Neutrophil (primary cell): ENCODE results near the gene CD300LB.

Experiments used
- H3K27ac ChIP-seq: fragments of 200-600 bp; sonication (generic); 2 replicates; pipeline ENCODE4 v1.5.1; 2016; ENCODE audit warnings: mild to moderate bottlenecking, moderate library complexity
- H3K27me3 ChIP-seq: fragments of 200-600 bp; sonication (generic); 2 replicates; pipeline ENCODE4 v1.6.0; 2016; ENCODE audit warnings: mild to moderate bottlenecking
- H3K36me3 ChIP-seq: fragments of 200-600 bp; sonication (generic); 2 replicates; pipeline ENCODE4 v1.5.1; 2017
- H3K4me1 ChIP-seq, 2 experiments: fragments of 200-600 bp in 1 of 2; sonication (generic) in 1 of 2; 1 replicate in 1 of 2; 2 replicates in 1 of 2; pipeline versions ENCODE4 v1.5.1 to v1.6.1; 2013 to 2016; ENCODE audit warnings: low read depth in 1 of 2, low read length in 1 of 2, mild to moderate bottlenecking in 1 of 2, moderate library complexity in 1 of 2; ENCODE audit not compliant: control insufficient read depth in 1 of 2, insufficient read depth in 1 of 2
- H3K4me3 ChIP-seq, 2 experiments: fragments of 200-600 bp in 1 of 2; sonication (generic) in 1 of 2; 1 replicate in 1 of 2; 2 replicates in 1 of 2; pipeline ENCODE4 v1.5.1; 2013 to 2016; ENCODE audit warnings: low read depth in 1 of 2, low read length in 1 of 2, mild to moderate bottlenecking in 1 of 2, moderate library complexity in 1 of 2
- H3K9me3 ChIP-seq: fragments of 200-600 bp; sonication (generic); 2 replicates; pipeline ENCODE4 v1.5.1; 2016
- CTCF ChIP-seq: fragments of 200-600 bp; sonication (generic); IDR thresholded peaks from 2 replicates; pipeline ENCODE4 v1.5.1; 2016; ENCODE audit warnings: antibody characterized with exemption

The CD300LB gene

GRCh38 chr17:74532115-74532514 lies 840 bp upstream of the CD300LB start:
- H3K27me3 ChIP-seq = no peaks in the 10 kb centered on the region
- no peaks in the 10 kb centered on the region for H3K9me3 ChIP-seq
- peaks cover 65 to 68% of the 10 kb centered on the region in 2 experiments for H3K4me1 ChIP-seq
- peak overlapping the region; percentile 52 to 76 for H3K4me3 ChIP-seq
- H3K27ac ChIP-seq = peak overlapping the region; percentile 100
- no peaks in the 10 kb centered on the region for H3K36me3 ChIP-seq
- TF ChIP-seq CTCF = peak; percentile 15

- no peak for TF ChIP-seq CTCF
These were observed 484 bp downstream of the CD300LB start for GRCh38 chr17:74530831-74531150.

GRCh38 chr17:74529243-74529642 lies 2.0 kb downstream of the CD300LB start:
- TF ChIP-seq CTCF = no peak
- Histone ChIP-seq H3K4me1 (peaks cover 94 to 97% of the 10 kb centered on the region in 2 experiments), H3K36me3 (peaks cover 17% of the 10 kb centered on the region), H3K27me3 (no peaks in the 10 kb centered on the region), H3K27ac (peak overlapping the region; percentile 100), H3K4me3 (peak overlapping the region; percentile 41 to 76), H3K9me3 (no peaks in the 10 kb centered on the region)

More at GRCh38 chr17:74530831-74531150, 484 bp downstream of the CD300LB start:
- no peaks in the 10 kb centered on the region for H3K27me3 ChIP-seq
- peaks cover 78 to 81% of the 10 kb centered on the region in 2 experiments for H3K4me1 ChIP-seq
- H3K9me3 ChIP-seq = no peaks in the 10 kb centered on the region
- H3K4me3 ChIP-seq = peak overlapping the region; percentile 52 to 76
- H3K27ac ChIP-seq = peak overlapping the region; percentile 100
- H3K36me3 ChIP-seq = peaks cover 5% of the 10 kb centered on the region

- no peaks in the 10 kb centered on the region for H3K9me3 ChIP-seq
- peak overlapping the region; percentile 41 to 76 for H3K4me3 ChIP-seq
- H3K36me3 ChIP-seq = peaks cover 17% of the 10 kb centered on the region
- TF ChIP-seq CTCF = peak; percentile 38
- peaks cover 98 to 99% of the 10 kb centered on the region in 2 experiments for H3K4me1 ChIP-seq
- no peaks in the 10 kb centered on the region for H3K27me3 ChIP-seq
- peak overlapping the region; percentile 100 for H3K27ac ChIP-seq
These were observed 2.6 kb downstream of the CD300LB start for GRCh38 chr17:74528491-74529199.

GRCh38 chr17:74527756-74528155 lies 3.5 kb downstream of the CD300LB start:
- no peak for TF ChIP-seq CTCF
- Histone ChIP-seq H3K36me3 (peaks cover 26% of the 10 kb centered on the region), H3K4me1 (peaks cover 98 to 99% of the 10 kb centered on the region in 2 experiments), H3K27me3 (no peaks in the 10 kb centered on the region), H3K27ac (peak overlapping the region; percentile 100), H3K9me3 (no peaks in the 10 kb centered on the region), H3K4me3 (peak overlapping the region; percentile 41 to 76)
